HepG2 (cell line): ENCODE measurements around the gene NAGS. TPM values are rescaled to one million over a fixed set of nuclear protein-coding genes. Genes with fewer than 3 reads are reported as not detected.
A peak's percentile ranks its signal among the peaks of the same experiment; 100 is the strongest.

Source experiments
- CBX5 ChIP-seq: sonication (generic); formaldehyde crosslinking; IDR thresholded peaks from 2 replicates; pipeline ENCODE4 v1.4.0; 2020; ENCODE audit warnings: missing genetic modification reagents, borderline replicate concordance
- FOXC1 ChIP-seq: sonication (generic); formaldehyde crosslinking; IDR thresholded peaks from 2 replicates; pipeline ENCODE4 v1.8.0; 2022; ENCODE audit warnings: mild to moderate bottlenecking, missing genetic modification reagents, borderline replicate concordance
- FOXJ3 ChIP-seq: sonication (generic); formaldehyde crosslinking; IDR thresholded peaks from 2 replicates; pipeline ENCODE4 v1.4.0; 2020; ENCODE audit warnings: missing genetic modification reagents, mild to moderate bottlenecking, borderline replicate concordance
- FOXP1 ChIP-seq, 2 experiments: fragments of 450-650 bp in 1 of 2; IDR thresholded peaks; 2 replicates each; pipeline ENCODE4 v1.6.1; 2017 to 2018; ENCODE audit warnings: antibody characterized with exemption in 1 of 2
- KLF9 ChIP-seq: IDR thresholded peaks from 2 replicates; pipeline ENCODE4 v1.6.1; 2016; ENCODE audit warnings: low read depth
- MBNL3 ChIP-seq: fragments of 250-450 bp; sonication (Bioruptor Pico); conservative IDR thresholded peaks from 2 replicates; pipeline ENCODE4 v1.8.0; 2022; ENCODE audit warnings: mild to moderate bottlenecking, inconsistent platforms
- MEF2D ChIP-seq: sonication (generic); formaldehyde crosslinking; IDR thresholded peaks from 2 replicates; pipeline ENCODE4 v1.5.1; 2020; ENCODE audit warnings: mild to moderate bottlenecking, missing genetic modification reagents
- NFYB ChIP-seq: sonication (generic); formaldehyde crosslinking; IDR thresholded peaks from 2 replicates; pipeline ENCODE4 v1.4.0; 2020; ENCODE audit warnings: missing genetic modification reagents
- PHF8 ChIP-seq: sonication (generic); formaldehyde crosslinking; IDR thresholded peaks from 2 replicates; pipeline ENCODE4 v1.5.0; 2020; ENCODE audit warnings: missing genetic modification reagents
- RBAK ChIP-seq: sonication (generic); formaldehyde crosslinking; IDR thresholded peaks from 2 replicates; pipeline ENCODE4 v1.5.1; 2020; ENCODE audit warnings: mild to moderate bottlenecking, missing genetic modification reagents
- REPIN1 ChIP-seq: sonication (generic); formaldehyde crosslinking; IDR thresholded peaks from 2 replicates; pipeline ENCODE4 v1.8.0; 2022; ENCODE audit warnings: missing genetic modification reagents, low read depth, mild to moderate bottlenecking, borderline replicate concordance
- SKI ChIP-seq: fragments of 450-650 bp; IDR thresholded peaks from one replicate; pipeline ENCODE4 v1.6.1; 2018; ENCODE audit warnings: mild to moderate bottlenecking; ENCODE audit not compliant: partially characterized antibody
- ZFY ChIP-seq: sonication (generic); formaldehyde crosslinking; IDR thresholded peaks from 2 replicates; pipeline ENCODE4 v1.4.0; 2020; ENCODE audit warnings: missing genetic modification reagents
- ZNF143 ChIP-seq: sonication (generic); formaldehyde crosslinking; IDR thresholded peaks from 2 replicates; pipeline ENCODE4 v1.4.0; 2020; ENCODE audit warnings: missing genetic modification reagents
- ZNF235 ChIP-seq: sonication (generic); formaldehyde crosslinking; IDR thresholded peaks from 2 replicates; pipeline ENCODE4 v1.8.1; 2023; ENCODE audit warnings: mild to moderate bottlenecking, missing genetic modification reagents, borderline replicate concordance
- ZNF274 ChIP-seq: sonication (generic); formaldehyde crosslinking; IDR thresholded peaks from 2 replicates; pipeline ENCODE4 v1.5.1; 2020; ENCODE audit warnings: mild to moderate bottlenecking, missing genetic modification reagents
- ZNF34 ChIP-seq: sonication (generic); formaldehyde crosslinking; IDR thresholded peaks from 2 replicates; pipeline ENCODE4 v1.4.0; 2020; ENCODE audit warnings: mild to moderate bottlenecking, missing genetic modification reagents, borderline replicate concordance
- ZNF382 ChIP-seq: sonication (generic); formaldehyde crosslinking; IDR thresholded peaks from 2 replicates; pipeline ENCODE4 v1.5.0; 2020; ENCODE audit warnings: missing genetic modification reagents, mild to moderate bottlenecking, borderline replicate concordance
- ZNF431 ChIP-seq: sonication (generic); formaldehyde crosslinking; IDR thresholded peaks from 2 replicates; pipeline ENCODE4 v1.9.0; 2022; ENCODE audit warnings: missing genetic modification reagents, low read depth, mild to moderate bottlenecking, borderline replicate concordance
- polyA plus RNA-seq, 8 experiments: library from polyadenylated mRNA; depleted of rRNA in 3 of 8; stranded (reverse) in 7 of 8; unstranded in 1 of 8; fragments of >200 nt; fragmentation: Illumina TruSeq in 4 of 8; extraction: Trizol in 4 of 8; gene quantifications; 2 replicates each; pipeline versions ENCODE4 v1.2.1 to v1.2.3, GENCODE V29; 2011 to 2016; ENCODE audit warnings: low read depth in 4 of 8, missing spikeins in 1 of 8, mixed read lengths in 1 of 8; ENCODE audit not compliant: insufficient read depth in 1 of 8
- total RNA-seq, 5 experiments: library from RNA; depleted of rRNA; stranded (reverse); fragments of >200 nt; fragmentation: Illumina TruSeq; extraction: Trizol; gene quantifications; 2 replicates each; pipeline ENCODE4 v1.2.3, GENCODE V29; 2016; ENCODE audit warnings: low read depth in 1 of 5
- TF ChIP-seq, protein P1 (sequence below): sonication (generic); formaldehyde crosslinking; IDR thresholded peaks from 2 replicates; pipeline ENCODE4 v1.9.0; 2021; ENCODE audit warnings: missing genetic modification reagents, mild to moderate bottlenecking, borderline replicate concordance
- TF ChIP-seq, protein P2 (sequence below): sonication (generic); formaldehyde crosslinking; IDR thresholded peaks from 2 replicates; pipeline ENCODE4 v1.5.0; 2020; ENCODE audit warnings: missing genetic modification reagents
- TF ChIP-seq, protein P3 (sequence below): sonication (generic); formaldehyde crosslinking; IDR thresholded peaks from 2 replicates; pipeline ENCODE4 v1.9.0; 2022; ENCODE audit warnings: low read depth, missing genetic modification reagents
- TF ChIP-seq, protein P4 (sequence below): sonication (generic); formaldehyde crosslinking; IDR thresholded peaks from 2 replicates; pipeline ENCODE4 v1.9.0; 2021; ENCODE audit warnings: missing genetic modification reagents, borderline replicate concordance
- TF ChIP-seq, protein P5 (sequence below): sonication (generic); formaldehyde crosslinking; conservative IDR thresholded peaks from 2 replicates; pipeline ENCODE4 v1.8.0; 2022; ENCODE audit warnings: low read depth, missing genetic modification reagents

The NAGS gene
- total and polyA plus RNA-seq, 2 of the 13 experiments (the other 11 are each of a cell fraction or from before 2014, with no cell fraction given) = 4.3 to 5.1 TPM

DNA sequence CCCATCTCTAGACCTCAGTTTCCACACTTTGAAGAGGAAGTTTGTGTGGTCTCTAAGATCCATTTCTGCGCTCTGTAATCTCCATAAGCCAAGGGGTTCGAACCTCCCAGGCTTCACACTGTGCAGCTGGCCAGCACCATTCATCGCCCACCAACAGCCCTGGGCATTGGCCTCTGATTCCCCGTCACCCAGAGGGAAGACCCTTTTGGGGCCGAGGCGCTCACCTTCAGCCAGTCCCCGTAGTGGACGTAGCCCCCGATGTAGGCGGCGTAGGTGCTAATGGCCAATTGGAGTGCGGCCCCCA, 9.7 kb downstream of the NAGS start (continued):
- TF ChIP-seq RBAK (no peak), MEF2D (CRISPR knock-in tag) (no peak), NFYB (CRISPR knock-in tag) (peak; percentile 58; the same call in 1 of the 2 replicates), ZNF431 (CRISPR knock-in tag) (0 out of 2 replicates have a peak, but pooled peaks have one; percentile 33), ZNF274 (CRISPR knock-in tag) (no peak), PHF8 (CRISPR knock-in tag) (no peak), ZNF235 (no peak), FOXJ3 (CRISPR knock-in tag) (no peak), FOXP1 (IDR thresholded peaks at IDR 0.05) (no peak), FOXP1 (CRISPR knock-in tag; IDR thresholded peaks at IDR 0.05) (no peak), MBNL3 (CRISPR knock-in tag) (no peak), SKI (no peak), KLF9 (no peak), CBX5 (CRISPR knock-in tag) (no peak), ZNF34 (CRISPR knock-in tag) (no peak), ZNF143 (CRISPR knock-in tag) (no peak), FOXC1 (CRISPR knock-in tag) (no peak), REPIN1 (CRISPR knock-in tag) (no peak), ZFY (CRISPR knock-in tag) (no peak), ZNF382 (CRISPR knock-in tag) (no peak)
- TF ChIP-seq, protein P1, sequence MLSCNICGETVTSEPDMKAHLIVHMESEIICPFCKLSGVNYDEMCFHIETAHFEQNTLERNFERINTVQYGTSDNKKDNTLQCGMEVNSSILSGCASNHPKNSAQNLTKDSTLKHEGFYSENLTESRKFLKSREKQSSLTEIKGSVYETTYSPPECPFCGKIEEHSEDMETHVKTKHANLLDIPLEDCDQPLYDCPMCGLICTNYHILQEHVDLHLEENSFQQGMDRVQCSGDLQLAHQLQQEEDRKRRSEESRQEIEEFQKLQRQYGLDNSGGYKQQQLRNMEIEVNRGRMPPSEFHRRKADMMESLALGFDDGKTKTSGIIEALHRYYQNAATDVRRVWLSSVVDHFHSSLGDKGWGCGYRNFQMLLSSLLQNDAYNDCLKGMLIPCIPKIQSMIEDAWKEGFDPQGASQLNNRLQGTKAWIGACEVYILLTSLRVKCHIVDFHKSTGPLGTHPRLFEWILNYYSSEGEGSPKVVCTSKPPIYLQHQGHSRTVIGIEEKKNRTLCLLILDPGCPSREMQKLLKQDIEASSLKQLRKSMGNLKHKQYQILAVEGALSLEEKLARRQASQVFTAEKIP (CRISPR knock-in tag) = 0 out of 2 replicates have a peak, but pooled peaks have one; percentile 77
- TF ChIP-seq, protein P2, sequence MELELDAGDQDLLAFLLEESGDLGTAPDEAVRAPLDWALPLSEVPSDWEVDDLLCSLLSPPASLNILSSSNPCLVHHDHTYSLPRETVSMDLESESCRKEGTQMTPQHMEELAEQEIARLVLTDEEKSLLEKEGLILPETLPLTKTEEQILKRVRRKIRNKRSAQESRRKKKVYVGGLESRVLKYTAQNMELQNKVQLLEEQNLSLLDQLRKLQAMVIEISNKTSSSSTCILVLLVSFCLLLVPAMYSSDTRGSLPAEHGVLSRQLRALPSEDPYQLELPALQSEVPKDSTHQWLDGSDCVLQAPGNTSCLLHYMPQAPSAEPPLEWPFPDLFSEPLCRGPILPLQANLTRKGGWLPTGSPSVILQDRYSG = no peak
- TF ChIP-seq, protein P3, sequence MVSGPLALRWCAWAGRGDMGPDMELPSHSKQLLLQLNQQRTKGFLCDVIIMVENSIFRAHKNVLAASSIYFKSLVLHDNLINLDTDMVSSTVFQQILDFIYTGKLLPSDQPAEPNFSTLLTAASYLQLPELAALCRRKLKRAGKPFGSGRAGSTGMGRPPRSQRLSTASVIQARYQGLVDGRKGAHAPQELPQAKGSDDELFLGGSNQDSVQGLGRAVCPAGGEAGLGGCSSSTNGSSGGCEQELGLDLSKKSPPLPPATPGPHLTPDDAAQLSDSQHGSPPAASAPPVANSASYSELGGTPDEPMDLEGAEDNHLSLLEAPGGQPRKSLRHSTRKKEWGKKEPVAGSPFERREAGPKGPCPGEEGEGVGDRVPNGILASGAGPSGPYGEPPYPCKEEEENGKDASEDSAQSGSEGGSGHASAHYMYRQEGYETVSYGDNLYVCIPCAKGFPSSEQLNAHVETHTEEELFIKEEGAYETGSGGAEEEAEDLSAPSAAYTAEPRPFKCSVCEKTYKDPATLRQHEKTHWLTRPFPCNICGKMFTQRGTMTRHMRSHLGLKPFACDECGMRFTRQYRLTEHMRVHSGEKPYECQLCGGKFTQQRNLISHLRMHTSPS (CRISPR knock-in tag) = no peak
- TF ChIP-seq, protein P4, sequence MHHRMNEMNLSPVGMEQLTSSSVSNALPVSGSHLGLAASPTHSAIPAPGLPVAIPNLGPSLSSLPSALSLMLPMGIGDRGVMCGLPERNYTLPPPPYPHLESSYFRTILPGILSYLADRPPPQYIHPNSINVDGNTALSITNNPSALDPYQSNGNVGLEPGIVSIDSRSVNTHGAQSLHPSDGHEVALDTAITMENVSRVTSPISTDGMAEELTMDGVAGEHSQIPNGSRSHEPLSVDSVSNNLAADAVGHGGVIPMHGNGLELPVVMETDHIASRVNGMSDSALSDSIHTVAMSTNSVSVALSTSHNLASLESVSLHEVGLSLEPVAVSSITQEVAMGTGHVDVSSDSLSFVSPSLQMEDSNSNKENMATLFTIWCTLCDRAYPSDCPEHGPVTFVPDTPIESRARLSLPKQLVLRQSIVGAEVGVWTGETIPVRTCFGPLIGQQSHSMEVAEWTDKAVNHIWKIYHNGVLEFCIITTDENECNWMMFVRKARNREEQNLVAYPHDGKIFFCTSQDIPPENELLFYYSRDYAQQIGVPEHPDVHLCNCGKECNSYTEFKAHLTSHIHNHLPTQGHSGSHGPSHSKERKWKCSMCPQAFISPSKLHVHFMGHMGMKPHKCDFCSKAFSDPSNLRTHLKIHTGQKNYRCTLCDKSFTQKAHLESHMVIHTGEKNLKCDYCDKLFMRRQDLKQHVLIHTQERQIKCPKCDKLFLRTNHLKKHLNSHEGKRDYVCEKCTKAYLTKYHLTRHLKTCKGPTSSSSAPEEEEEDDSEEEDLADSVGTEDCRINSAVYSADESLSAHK (CRISPR knock-in tag) = no peak
- TF ChIP-seq, protein P5, sequence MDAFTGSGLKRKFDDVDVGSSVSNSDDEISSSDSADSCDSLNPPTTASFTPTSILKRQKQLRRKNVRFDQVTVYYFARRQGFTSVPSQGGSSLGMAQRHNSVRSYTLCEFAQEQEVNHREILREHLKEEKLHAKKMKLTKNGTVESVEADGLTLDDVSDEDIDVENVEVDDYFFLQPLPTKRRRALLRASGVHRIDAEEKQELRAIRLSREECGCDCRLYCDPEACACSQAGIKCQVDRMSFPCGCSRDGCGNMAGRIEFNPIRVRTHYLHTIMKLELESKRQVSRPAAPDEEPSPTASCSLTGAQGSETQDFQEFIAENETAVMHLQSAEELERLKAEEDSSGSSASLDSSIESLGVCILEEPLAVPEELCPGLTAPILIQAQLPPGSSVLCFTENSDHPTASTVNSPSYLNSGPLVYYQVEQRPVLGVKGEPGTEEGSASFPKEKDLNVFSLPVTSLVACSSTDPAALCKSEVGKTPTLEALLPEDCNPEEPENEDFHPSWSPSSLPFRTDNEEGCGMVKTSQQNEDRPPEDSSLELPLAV (CRISPR knock-in tag) = no peak
